ENCODE results near the gene SLC35G6. TPM values are rescaled to one million over a fixed set of nuclear protein-coding genes. Genes with fewer than 3 reads are reported as not detected.

SLC35G6 gene
- not detected in 2 replicates for total RNA-seq

DNA sequence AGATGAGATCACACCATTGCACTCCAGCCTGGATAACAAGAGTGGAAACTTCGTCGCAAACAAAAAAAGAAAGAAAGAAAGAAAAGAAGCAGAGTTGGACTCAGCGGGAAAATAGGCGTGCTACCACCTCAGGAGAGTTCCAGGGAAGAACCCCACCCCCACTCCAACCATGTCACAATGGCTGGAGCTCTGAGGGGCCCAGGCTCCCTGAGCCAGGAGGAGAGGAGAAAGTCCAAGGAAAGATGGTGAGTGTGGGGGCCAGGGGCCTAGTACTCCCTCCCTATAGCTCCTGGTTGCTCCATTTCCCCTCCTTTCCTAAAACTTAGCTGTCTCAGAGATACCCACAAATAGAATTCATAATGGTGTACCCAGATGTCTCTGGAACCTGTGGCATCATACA lies at the start of gene SLC35G6:
SLC35G6 (plus strand) TSS at position 172 of the 400 bp plus-strand sequence; CDS start at position 243, 71 bp downstream.

DNA sequence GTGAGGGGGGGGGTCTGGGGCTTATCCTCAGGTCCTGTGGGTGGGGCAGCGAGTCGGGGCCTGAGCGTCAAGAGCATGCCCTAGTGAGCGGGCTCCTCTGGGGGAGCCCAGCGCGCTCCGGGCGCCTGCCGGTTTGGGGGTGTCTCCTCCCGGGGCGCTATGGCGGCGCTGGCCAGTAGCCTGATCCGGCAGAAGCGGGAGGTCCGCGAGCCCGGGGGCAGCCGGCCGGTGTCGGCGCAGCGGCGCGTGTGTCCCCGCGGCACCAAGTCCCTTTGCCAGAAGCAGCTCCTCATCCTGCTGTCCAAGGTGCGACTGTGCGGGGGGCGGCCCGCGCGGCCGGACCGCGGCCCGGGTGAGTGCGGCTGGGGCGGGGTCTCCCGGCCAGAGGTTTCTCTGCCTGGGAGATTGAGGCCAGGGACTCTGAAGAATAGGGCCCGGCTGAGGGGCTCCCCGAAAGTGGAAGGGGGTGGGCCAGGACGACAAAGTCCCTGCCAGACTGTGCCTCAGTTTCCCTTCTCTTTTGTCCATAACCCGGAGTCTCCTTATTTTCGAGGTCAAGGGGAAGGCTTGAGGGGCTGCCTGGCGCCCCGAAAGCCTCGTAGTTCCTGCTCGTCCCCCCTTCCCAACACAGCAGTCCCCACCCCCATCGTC lies 41.7 kb upstream of the SLC35G6 start, which contains the start of gene FGF11:
FGF11 (plus strand) TSS at position 51 of the 651 bp plus-strand sequence; CDS start at position 160, 109 bp downstream.

DNA sequence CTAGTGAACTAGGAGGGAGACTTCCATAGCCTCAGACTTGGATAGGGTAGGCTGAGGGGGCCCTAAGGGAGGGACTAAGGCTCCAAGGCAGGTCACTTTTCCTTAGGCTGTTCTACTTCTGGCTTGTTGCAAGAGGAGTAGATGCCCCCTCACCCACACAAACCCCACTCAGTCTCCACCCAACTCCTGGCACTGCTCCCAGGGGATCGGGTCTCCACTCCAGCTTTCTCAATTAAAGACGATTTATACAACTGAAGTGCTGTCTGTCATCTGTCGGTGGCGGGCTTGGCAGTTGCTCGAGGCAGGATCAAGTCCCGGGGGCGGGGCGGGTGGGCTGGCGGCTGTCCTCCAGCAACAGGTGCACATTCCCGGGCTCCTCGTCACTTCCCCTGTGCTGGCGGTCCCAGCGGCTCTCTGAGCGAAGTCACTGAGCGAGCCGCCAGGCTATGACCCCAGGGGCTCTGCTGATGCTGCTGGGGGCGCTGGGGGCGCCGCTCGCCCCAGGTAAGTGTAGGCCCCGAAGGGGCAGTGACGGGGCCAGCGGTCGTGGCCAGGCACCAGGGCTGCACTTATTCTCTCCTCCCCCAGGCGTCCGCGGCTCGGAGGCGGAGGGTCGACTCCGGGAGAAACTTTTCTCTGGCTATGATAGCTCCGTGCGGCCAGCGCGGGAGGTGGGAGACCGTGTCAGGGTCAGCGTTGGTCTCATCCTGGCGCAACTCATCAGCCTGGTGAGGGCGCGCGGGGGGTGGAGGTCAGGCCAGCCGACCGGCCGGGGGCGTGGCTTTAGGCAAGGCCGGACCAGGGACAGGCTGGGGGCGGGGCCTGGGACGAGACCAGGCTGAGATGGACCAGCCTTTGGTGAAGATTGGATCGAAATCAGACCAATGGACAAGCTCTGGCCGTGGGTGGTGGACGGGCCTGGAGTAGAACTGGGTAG lies 36.3 kb upstream of the SLC35G6 start, which contains the start of gene CHRNB1:
CHRNB1 (plus strand) TSS at position 380 of the 937 bp plus-strand sequence; CDS start at position 447, 67 bp downstream.

DNA sequence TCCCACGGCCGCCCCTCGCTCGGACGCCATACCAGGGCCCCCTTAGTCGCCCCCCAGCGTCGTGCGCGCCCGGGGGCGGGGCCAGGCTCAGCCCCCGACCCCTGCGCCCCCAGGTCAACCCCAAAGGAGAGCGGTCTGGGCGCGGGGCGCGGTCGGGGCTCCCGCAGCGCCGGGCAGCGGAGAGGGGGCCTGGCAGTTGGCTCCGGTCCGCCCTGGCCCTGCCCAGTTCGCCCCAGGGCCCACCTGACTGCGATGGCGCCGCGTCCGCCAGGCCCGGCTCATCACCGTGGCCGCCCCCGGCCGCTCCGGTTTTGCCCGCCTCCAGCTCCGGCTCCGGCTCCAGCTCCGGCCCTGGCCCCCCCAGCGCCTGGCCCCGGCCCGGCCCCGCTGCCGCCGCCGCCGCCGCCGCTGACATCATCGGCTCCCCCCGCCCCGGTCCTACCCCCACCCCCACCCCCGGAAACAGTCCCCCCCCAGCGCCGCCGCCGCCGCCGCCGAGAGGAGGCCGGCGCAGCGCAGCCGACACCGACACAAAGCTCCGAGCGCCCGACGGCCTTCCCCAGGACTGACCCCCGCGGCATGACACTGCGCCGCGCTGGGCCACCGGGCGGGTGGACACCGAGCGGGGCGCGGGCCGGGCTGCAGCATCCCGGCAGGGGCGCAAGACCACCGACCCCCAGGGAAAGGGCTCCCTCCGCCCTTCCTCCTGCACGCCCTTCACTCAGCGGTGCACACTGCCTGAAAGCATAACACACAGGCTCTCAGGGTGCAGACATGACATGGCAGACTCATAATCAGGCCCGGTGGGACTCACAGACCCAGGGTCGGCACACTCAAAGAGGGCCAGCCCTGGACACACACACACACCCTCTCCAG lies 1.8 kb upstream of the SLC35G6 start, which contains the start of gene ZBTB4:
ZBTB4 (minus strand) TSS at position 419 of the 876 bp plus-strand sequence. CDS start 12,830 bp downstream, outside the sequence.

DNA sequence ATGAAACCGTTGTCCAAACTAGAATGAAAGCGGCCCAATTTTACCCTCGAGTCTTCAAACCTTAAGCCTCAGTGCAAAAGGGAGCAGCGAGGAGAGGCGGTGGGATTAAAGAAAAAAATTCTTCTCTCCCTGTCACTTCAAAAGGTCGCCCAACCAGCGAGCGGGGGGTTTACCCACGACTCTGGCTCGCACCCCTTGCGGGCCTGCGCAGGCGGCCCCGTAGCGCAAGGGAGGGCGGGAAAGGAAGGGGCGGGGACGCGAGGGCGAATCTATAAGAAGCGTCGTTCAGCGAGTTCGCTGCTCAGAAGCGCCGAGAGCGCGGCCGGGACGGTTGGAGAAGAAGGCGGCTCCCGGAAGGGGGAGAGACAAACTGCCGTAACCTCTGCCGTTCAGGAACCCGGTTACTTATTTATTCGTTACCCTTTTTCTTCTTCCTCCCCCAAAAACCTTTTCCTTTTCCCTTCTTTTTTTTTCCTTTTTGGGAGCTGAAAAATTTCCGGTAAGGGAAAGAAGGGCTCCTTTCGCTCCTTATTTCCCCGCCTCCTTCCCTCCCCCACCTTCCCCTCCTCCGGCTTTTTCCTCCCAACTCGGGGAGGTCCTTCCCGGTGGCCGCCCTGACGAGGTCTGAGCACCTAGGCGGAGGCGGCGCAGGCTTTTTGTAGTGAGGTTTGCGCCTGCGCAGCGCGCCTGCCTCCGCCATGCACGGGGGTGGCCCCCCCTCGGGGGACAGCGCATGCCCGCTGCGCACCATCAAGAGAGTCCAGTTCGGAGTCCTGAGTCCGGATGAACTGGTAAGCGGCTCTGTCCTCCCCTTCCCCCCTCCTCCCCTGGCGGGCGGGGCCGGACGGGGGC lies 3.0 kb downstream of the SLC35G6 start, which contains the start of gene POLR2A:
POLR2A (plus strand) TSS at position 300 of the 852 bp plus-strand sequence.

Other genes starting within 250 kb of the SLC35G6 start
- gene DVL2, start 246.9 kb upstream of the SLC35G6 start, total RNA-seq = 44.9 and 52.6 TPM in 2 replicates
- gene PHF23, start 242.0 kb upstream of the SLC35G6 start, total RNA-seq = 33.1 and 35.1 TPM in 2 replicates
- 309 and 347 TPM in 2 replicates for gene GABARAP, start 239.0 kb upstream of the SLC35G6 start, total RNA-seq
- gene CTDNEP1, start 229.7 kb upstream of the SLC35G6 start, total RNA-seq = 21.6 and 47.5 TPM in 2 replicates
- gene ELP5, start 229.2 kb upstream of the SLC35G6 start, total RNA-seq = 38.4 and 42.1 TPM in 2 replicates
- 86.7 and 132 TPM in 2 replicates for gene CLDN7, start 219.0 kb upstream of the SLC35G6 start, total RNA-seq
- gene SLC2A4, start 199.7 kb upstream of the SLC35G6 start, total RNA-seq = 0.14 and 0.56 TPM in 2 replicates
- gene YBX2, start 186.8 kb upstream of the SLC35G6 start, total RNA-seq = 0.51 and 0.63 TPM in 2 replicates
- gene EIF5A, start 173.8 kb upstream of the SLC35G6 start, total RNA-seq = 554 and 701 TPM in 2 replicates
- 50.8 and 66.1 TPM in 2 replicates for gene GPS2, start 166.1 kb upstream of the SLC35G6 start, total RNA-seq
- gene NEURL4, start 152.1 kb upstream of the SLC35G6 start, total RNA-seq = 13.4 and 22.5 TPM in 2 replicates
- gene ACAP1, start 144.9 kb upstream of the SLC35G6 start, total RNA-seq = 0.42 and 0.78 TPM in 2 replicates
- 48.4 and 61.1 TPM in 2 replicates for gene KCTD11, start 129.3 kb upstream of the SLC35G6 start, total RNA-seq
- not detected in 2 replicates for gene TMEM95, start 126.3 kb upstream of the SLC35G6 start, total RNA-seq
- gene TNK1, start 100.4 kb upstream of the SLC35G6 start, total RNA-seq = 13.0 and 15.8 TPM in 2 replicates
- gene PLSCR3, start 86.9 kb upstream of the SLC35G6 start, total RNA-seq = 64.6 and 96.0 TPM in 2 replicates
- 117 and 202 TPM in 2 replicates for gene TMEM256, start 77.3 kb upstream of the SLC35G6 start, total RNA-seq
- gene NLGN2, start 73.6 kb upstream of the SLC35G6 start, total RNA-seq = 6.0 and 8.9 TPM in 2 replicates
- gene SPEM1, start 61.1 kb upstream of the SLC35G6 start, total RNA-seq = not detected in 2 replicates
- gene SPEM2, start 55.8 kb upstream of the SLC35G6 start, total RNA-seq = not detected in 2 replicates
- gene SPEM3, start 52.6 kb upstream of the SLC35G6 start, total RNA-seq = not detected in 2 replicates
- 29.6 and 33.5 TPM in 2 replicates for gene TMEM102, start 46.0 kb upstream of the SLC35G6 start, total RNA-seq
- 18.3 and 32.1 TPM in 2 replicates for gene FGF11, start 41.9 kb upstream of the SLC35G6 start, total RNA-seq
- 10.9 and 11.0 TPM in 2 replicates for gene CHRNB1, start 36.4 kb upstream of the SLC35G6 start, total RNA-seq
- 29.5 and 46.1 TPM in 2 replicates for gene ZBTB4, start 1.8 kb upstream of the SLC35G6 start, total RNA-seq
- 62.4 and 64.9 TPM in 2 replicates for gene POLR2A, start 2.9 kb downstream of the SLC35G6 start, total RNA-seq
- gene TNFSF12, start 67.6 kb downstream of the SLC35G6 start, total RNA-seq = 4.2 and 10.8 TPM in 2 replicates
- 4.4 and 5.1 TPM in 2 replicates for gene TNFSF13, start 77.3 kb downstream of the SLC35G6 start, total RNA-seq
- 44.8 and 62.7 TPM in 2 replicates for gene SENP3, start 80.5 kb downstream of the SLC35G6 start, total RNA-seq
- gene CD68, start 98.2 kb downstream of the SLC35G6 start, total RNA-seq = 14.8 and 21.2 TPM in 2 replicates
- 147 and 153 TPM in 2 replicates for gene MPDU1, start 102.4 kb downstream of the SLC35G6 start, total RNA-seq
- gene SOX15, start 108.6 kb downstream of the SLC35G6 start, total RNA-seq = 162 and 173 TPM in 2 replicates
- 39.4 and 49.4 TPM in 2 replicates for gene FXR2, start 133.5 kb downstream of the SLC35G6 start, total RNA-seq
- 25.9 and 36.9 TPM in 2 replicates for gene SAT2, start 146.4 kb downstream of the SLC35G6 start, total RNA-seq
- 0.28 and 0.51 TPM in 2 replicates for gene SHBG, start 148.7 kb downstream of the SLC35G6 start, total RNA-seq
- not detected in 2 replicates for gene ATP1B2, start 169.5 kb downstream of the SLC35G6 start, total RNA-seq
- 47.3 and 58.3 TPM in 2 replicates for gene TP53, start 206.0 kb downstream of the SLC35G6 start, total RNA-seq
- 9.3 and 13.6 TPM in 2 replicates for gene WRAP53, start 207.0 kb downstream of the SLC35G6 start, total RNA-seq
- 2.0 and 2.6 TPM in 2 replicates for gene EFNB3, start 223.8 kb downstream of the SLC35G6 start, total RNA-seq
- gene DNAH2, start 236.3 kb downstream of the SLC35G6 start, total RNA-seq = 0.21 and 0.33 TPM in 2 replicates

Measured in airway epithelial cell (primary cell).